A549 (cell line): ENCODE measurements around the gene FBXO21. TPM values are rescaled to one million over a fixed set of nuclear protein-coding genes. Genes with fewer than 3 reads are reported as not detected.
A peak's percentile ranks its signal among the peaks of the same experiment; 100 is the strongest.

Source experiments
- ATAC-seq, 2 experiments: fragments of 200-7000 bp in 1 of 2; fragments of >200 bp in 1 of 2; cut with Nextera tagmentation in 1 of 2; cut with Tn5 transposase in 1 of 2; 3 replicates each; pipeline versions ENCODE4 v1.8.0 to v1.9.1; 2018 to 2020; ENCODE audit warnings: mild to moderate bottlenecking in 1 of 2, moderate library complexity in 1 of 2
- CTCF ChIA-PET: fragments of 300-600 bp; sonication (Branson Sonifier 250); formaldehyde crosslinking; extraction: SDS; loops from one replicate; lab custom pipeline; 2021; ENCODE audit warnings: antibody characterized with exemption, inconsistent platforms; lab: Yijun Ruan, JAX
- POLR2A ChIA-PET: fragments of 350-600 bp; formaldehyde crosslinking; extraction: SDS; loops from one replicate; lab custom pipeline; 2021; ENCODE audit warnings: antibody characterized with exemption, inconsistent platforms; lab: Yijun Ruan, JAX
- DNase-seq, 2 experiments: peaks; one replicate each; pipeline versions ENCODE4 v3.0.0 to v3.0.0-alpha.2; 2011 to 2016; ENCODE audit warnings: low read depth in 1 of 2, low spot score in 1 of 2
- FAIRE-seq: peaks from 2 replicates; lab custom pipeline; 2011; peaks lifted over from hg19 to GRCh38; lab: Jason Lieb, UNC
- H3K27ac ChIP-seq, 2 experiments: fragments of >200 bp; sonication (Bioruptor Twin); formaldehyde crosslinking; 3 replicates each; pipeline ENCODE4 v1.5.1; 2016 to 2017
- H3K4me1 ChIP-seq: fragments of >200 bp; sonication (Bioruptor Twin); formaldehyde crosslinking; 3 replicates; pipeline ENCODE4 v1.6.1; 2016
- H3K4me2 ChIP-seq: fragments of >200 bp; sonication (Bioruptor Twin); formaldehyde crosslinking; 3 replicates; pipeline ENCODE4 v1.6.1; 2016
- H3K4me3 ChIP-seq: fragments of >200 bp; sonication (Bioruptor Twin); formaldehyde crosslinking; 3 replicates; pipeline ENCODE4 v1.5.1; 2016
- H3K9me3 ChIP-seq: fragments of >200 bp; sonication (Bioruptor Twin); formaldehyde crosslinking; 3 replicates; pipeline ENCODE4 v1.6.1; 2016
- ATOH8 ChIP-seq: fragments of 250-450 bp; sonication (Bioruptor Pico); IDR thresholded peaks from 2 replicates; pipeline ENCODE4 v1.5.0; 2020; ENCODE audit warnings: low read depth, mild to moderate bottlenecking, moderate library complexity
- BHLHE40 ChIP-seq: IDR thresholded peaks from 2 replicates; pipeline ENCODE4 v1.6.1; 2012; ENCODE audit warnings: low read depth, low read length, inconsistent platforms
- CBX2 ChIP-seq: fragments of 200-600 bp; sonication (generic); IDR thresholded peaks from 2 replicates; pipeline ENCODE4 v1.6.1; 2016; ENCODE audit warnings: low read depth, mild to moderate bottlenecking, borderline replicate concordance
- CBX8 ChIP-seq: fragments of 200-600 bp; sonication (generic); IDR thresholded peaks from 2 replicates; pipeline ENCODE4 v1.6.1; 2016
- CTCF ChIP-seq: fragments of >200 bp; sonication (Bioruptor Twin); formaldehyde crosslinking; IDR thresholded peaks from 3 replicates; pipeline ENCODE4 v1.5.1; 2016
- EHMT2 ChIP-seq: fragments of 200-600 bp; sonication (generic); IDR thresholded peaks from 2 replicates; pipeline ENCODE4 v1.6.1; 2016; ENCODE audit warnings: antibody characterized with exemption, low read depth, mild to moderate bottlenecking, moderate library complexity
- ESRRA ChIP-seq: fragments of 150-350 bp; IDR thresholded peaks from 2 replicates; pipeline ENCODE4 v1.6.1; 2014; ENCODE audit warnings: mild to moderate bottlenecking, low read length, borderline replicate concordance
- FOSB ChIP-seq: fragments of 250-450 bp; sonication (Bioruptor Pico); IDR thresholded peaks from 2 replicates; pipeline ENCODE4 v1.5.0; 2020; ENCODE audit warnings: mild to moderate bottlenecking, moderate library complexity
- FOXS1 ChIP-seq: fragments of 250-450 bp; sonication (Bioruptor Pico); IDR thresholded peaks from 2 replicates; pipeline ENCODE4 v1.5.0; 2020; ENCODE audit warnings: mild to moderate bottlenecking, moderate library complexity
- GATA3 ChIP-seq: IDR thresholded peaks from 2 replicates; pipeline ENCODE4 v1.6.1; 2012; ENCODE audit warnings: borderline replicate concordance
- HOXA7 ChIP-seq: fragments of 250-450 bp; sonication (Bioruptor Pico); IDR thresholded peaks from 2 replicates; pipeline ENCODE4 v1.5.0; 2020; ENCODE audit warnings: mild to moderate bottlenecking, moderate library complexity
- HOXB13 ChIP-seq: fragments of 250-450 bp; sonication (Bioruptor Pico); IDR thresholded peaks from 2 replicates; pipeline ENCODE4 v1.5.0; 2020; ENCODE audit warnings: low read depth, mild to moderate bottlenecking, moderate library complexity
- JUN ChIP-seq, 2 experiments: fragments of >200 bp; sonication (Bioruptor Twin); formaldehyde crosslinking; IDR thresholded peaks; 2 replicates in 1 of 2; 3 replicates in 1 of 2; pipeline ENCODE4 v1.6.1; 2016 to 2017
- JUNB ChIP-seq: fragments of >200 bp; sonication (Bioruptor Twin); formaldehyde crosslinking; IDR thresholded peaks from 2 replicates; pipeline ENCODE4 v1.6.1; 2016
- KDM1A ChIP-seq: fragments of 200-600 bp; sonication (generic); IDR thresholded peaks from 2 replicates; pipeline ENCODE4 v1.6.1; 2016; ENCODE audit warnings: low read depth, mild to moderate bottlenecking
- MAFK ChIP-seq: fragments of 450-650 bp; IDR thresholded peaks from 2 replicates; pipeline ENCODE4 v1.6.1; 2014; ENCODE audit not compliant: partially characterized antibody
- MAZ ChIP-seq: fragments of 150-350 bp; IDR thresholded peaks from 2 replicates; pipeline ENCODE4 v1.6.1; 2014; ENCODE audit warnings: antibody characterized with exemption, low read depth, low read length, borderline replicate concordance
- MYC ChIP-seq: IDR thresholded peaks from 2 replicates; pipeline ENCODE4 v1.6.1; 2012; ENCODE audit warnings: mild to moderate bottlenecking, inconsistent platforms, low read length, improper control_type of control experiment, borderline replicate concordance
- RAD21 ChIP-seq, 2 experiments: fragments of >200 bp in 1 of 2; sonication (Bioruptor Twin) in 1 of 2; formaldehyde crosslinking in 1 of 2; IDR thresholded peaks in 1 of 2; conservative IDR thresholded peaks in 1 of 2; 2 replicates in 1 of 2; 3 replicates in 1 of 2; pipeline ENCODE4 v1.6.1; 2012 to 2018; ENCODE audit warnings: inconsistent platforms in 1 of 2
- RFX5 ChIP-seq: fragments of 450-650 bp; IDR thresholded peaks from 2 replicates; pipeline ENCODE4 v1.7.1; 2014; ENCODE audit warnings: antibody characterized with exemption, mild to moderate bottlenecking, moderate library complexity
- SMC3 ChIP-seq: fragments of >200 bp; sonication (Bioruptor Twin); formaldehyde crosslinking; IDR thresholded peaks from 3 replicates; pipeline ENCODE4 v1.6.1; 2018; ENCODE audit warnings: inconsistent platforms
- TFCP2L1 ChIP-seq: fragments of 250-450 bp; sonication (Bioruptor Pico); IDR thresholded peaks from 2 replicates; pipeline ENCODE4 v1.5.0; 2021; ENCODE audit warnings: mild to moderate bottlenecking
- WGBS: methylation state at CpG from one replicate; pipeline ENCODE4 v1.1.6; 2017; ENCODE audit errors: missing lambda C conversion rate; 5-methylcytosine and 5-hydroxymethylcytosine counted together
- polyA plus RNA-seq, 4 experiments: library from polyadenylated mRNA; depleted of rRNA in 3 of 4; stranded (reverse); fragments of >200 nt; fragmentation: RNase III in 1 of 4; extraction: RNeasy Plus Mini Kit Qiagen cat#74134 plus additional on column Dnase treatment in 1 of 4; gene quantifications; 2 replicates in 3 of 4; 3 replicates in 1 of 4; pipeline ENCODE4 v1.2.3, GENCODE V29; 2011 to 2017
- TF ChIP-seq, protein P1 (sequence below): fragments of 200-600 bp; sonication (generic); IDR thresholded peaks from 2 replicates; pipeline ENCODE4 v1.6.1; 2016; ENCODE audit warnings: antibody characterized with exemption, mild to moderate bottlenecking, moderate library complexity
- TF ChIP-seq, protein P2 (sequence below): fragments of >200 bp; sonication (Bioruptor Twin); formaldehyde crosslinking; IDR thresholded peaks from 2 replicates; pipeline ENCODE4 v1.6.1; 2016

The FBXO21 gene
- polyA plus RNA-seq, 2 of the 4 experiments (the other 2 are of a cell fraction): 33.2 to 62.4 TPM

- Histone ChIP-seq H3K4me2 (no peak overlapping the region), H3K4me3 (no peak overlapping the region), H3K9me3 (no peaks in the 10 kb centered on the region), H3K27ac (no peak overlapping the region), H3K4me1 (no peaks in the 10 kb centered on the region)
- FAIRE-seq (no peak), ATAC-seq (peak; percentile 91 to 95), DNase-seq (peak; percentile 69 to 82)
- CTCF ChIA-PET: interaction anchor here (0.6 to 6.1 kb wide), 49 partner anchors 9 to 623 kb away, joined by 3 to 58 read pairs (median 5); partner anchors contain the start of gene NOS1
- 22% methylated on average over 13 of the region's 13 CpGs for WGBS
- TF ChIP-seq MYC: no peak
- no peak for TF ChIP-seq KDM1A
- no peak for TF ChIP-seq EHMT2
- peak; percentile 83 for TF ChIP-seq SMC3
- peak; percentile 88 for TF ChIP-seq CTCF
- no peak for TF ChIP-seq CBX8
- TF ChIP-seq, protein P1, sequence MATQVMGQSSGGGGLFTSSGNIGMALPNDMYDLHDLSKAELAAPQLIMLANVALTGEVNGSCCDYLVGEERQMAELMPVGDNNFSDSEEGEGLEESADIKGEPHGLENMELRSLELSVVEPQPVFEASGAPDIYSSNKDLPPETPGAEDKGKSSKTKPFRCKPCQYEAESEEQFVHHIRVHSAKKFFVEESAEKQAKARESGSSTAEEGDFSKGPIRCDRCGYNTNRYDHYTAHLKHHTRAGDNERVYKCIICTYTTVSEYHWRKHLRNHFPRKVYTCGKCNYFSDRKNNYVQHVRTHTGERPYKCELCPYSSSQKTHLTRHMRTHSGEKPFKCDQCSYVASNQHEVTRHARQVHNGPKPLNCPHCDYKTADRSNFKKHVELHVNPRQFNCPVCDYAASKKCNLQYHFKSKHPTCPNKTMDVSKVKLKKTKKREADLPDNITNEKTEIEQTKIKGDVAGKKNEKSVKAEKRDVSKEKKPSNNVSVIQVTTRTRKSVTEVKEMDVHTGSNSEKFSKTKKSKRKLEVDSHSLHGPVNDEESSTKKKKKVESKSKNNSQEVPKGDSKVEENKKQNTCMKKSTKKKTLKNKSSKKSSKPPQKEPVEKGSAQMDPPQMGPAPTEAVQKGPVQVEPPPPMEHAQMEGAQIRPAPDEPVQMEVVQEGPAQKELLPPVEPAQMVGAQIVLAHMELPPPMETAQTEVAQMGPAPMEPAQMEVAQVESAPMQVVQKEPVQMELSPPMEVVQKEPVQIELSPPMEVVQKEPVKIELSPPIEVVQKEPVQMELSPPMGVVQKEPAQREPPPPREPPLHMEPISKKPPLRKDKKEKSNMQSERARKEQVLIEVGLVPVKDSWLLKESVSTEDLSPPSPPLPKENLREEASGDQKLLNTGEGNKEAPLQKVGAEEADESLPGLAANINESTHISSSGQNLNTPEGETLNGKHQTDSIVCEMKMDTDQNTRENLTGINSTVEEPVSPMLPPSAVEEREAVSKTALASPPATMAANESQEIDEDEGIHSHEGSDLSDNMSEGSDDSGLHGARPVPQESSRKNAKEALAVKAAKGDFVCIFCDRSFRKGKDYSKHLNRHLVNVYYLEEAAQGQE: no peak
- TF ChIP-seq JUN (IDR thresholded peaks at IDR 0.05): no peak
- no peak for TF ChIP-seq TFCP2L1 (CRISPR knock-in tag)
- no peak for TF ChIP-seq CBX2
- no peak for TF ChIP-seq MAFK
- TF ChIP-seq HOXA7: no peak
- peak; percentile 88 to 89 for TF ChIP-seq RAD21 (conservative IDR thresholded peaks at IDR 0.05 in 1 of 2, IDR thresholded peaks at IDR 0.05 in 1 of 2)
- TF ChIP-seq, all 56 proteins: peak for 3
- POLR2A ChIA-PET: no interaction called here
Measured at GRCh38 chr12:117236456-117237001, 46.3 kb upstream of the FBXO21 start.

DNA sequence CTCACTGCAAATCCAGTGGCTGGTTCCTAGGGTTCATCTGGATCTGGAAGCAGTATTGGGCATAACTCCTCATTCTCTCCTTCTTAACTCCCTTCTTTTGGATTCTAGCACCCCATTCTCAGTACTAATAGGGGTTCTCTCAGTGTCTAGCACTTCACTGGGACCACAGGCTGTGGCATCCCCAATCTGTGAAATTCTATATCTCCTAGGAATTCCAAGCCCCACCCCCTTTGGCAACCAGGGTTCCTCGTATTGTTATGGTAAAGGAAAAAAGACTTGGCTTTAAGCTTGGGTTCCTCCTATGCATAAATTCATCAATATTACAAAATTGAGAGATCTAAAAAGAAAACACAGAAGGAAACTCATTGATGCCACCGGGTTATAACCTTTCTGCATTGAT, 45.0 kb upstream of the FBXO21 start:
- ChIA-PET CTCF (interaction anchor here (1.1 to 6.1 kb wide), 18 partner anchors 8 to 622 kb away, joined by 3 to 58 read pairs (median 13); no protein-coding TSS in a partner anchor), POLR2A (no interaction called here)
- FAIRE-seq: no peak
- H3K27ac ChIP-seq: no peak overlapping the region
- WGBS: 37% methylated on average over 2 of the region's 2 CpGs
- H3K4me3 ChIP-seq: no peak overlapping the region
- no peak overlapping the region for H3K4me2 ChIP-seq
- H3K4me1 ChIP-seq: no peaks in the 10 kb centered on the region
- no peak for ATAC-seq
- DNase-seq: no peak
- no peaks in the 10 kb centered on the region for H3K9me3 ChIP-seq
- no peak for TF ChIP-seq HOXA7
- TF ChIP-seq HOXB13: no peak
- no peak for TF ChIP-seq ESRRA
- no peak for TF ChIP-seq ATOH8 (CRISPR knock-in tag)
- no peak for TF ChIP-seq JUNB
- TF ChIP-seq CTCF: no peak
- no peak for TF ChIP-seq RFX5
- no peak for TF ChIP-seq KDM1A
- no peak for TF ChIP-seq GATA3
- TF ChIP-seq MAZ: no peak
- TF ChIP-seq, protein P1: no peak
- TF ChIP-seq, protein P2, sequence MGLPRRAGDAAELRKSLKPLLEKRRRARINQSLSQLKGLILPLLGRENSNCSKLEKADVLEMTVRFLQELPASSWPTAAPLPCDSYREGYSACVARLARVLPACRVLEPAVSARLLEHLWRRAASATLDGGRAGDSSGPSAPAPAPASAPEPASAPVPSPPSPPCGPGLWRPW: no peak
- no peak for TF ChIP-seq FOSB (CRISPR knock-in tag)
- no peak for TF ChIP-seq BHLHE40
- TF ChIP-seq FOXS1 (CRISPR knock-in tag): no peak
